Progenitor cell of endocrine pancreas (in vitro differentiated cells): ENCODE results near the gene GATD1. TPM values are rescaled to one million over a fixed set of nuclear protein-coding genes. Genes with fewer than 3 reads are reported as not detected.
A peak's percentile ranks its signal among the peaks of the same experiment; 100 is the strongest.
"Not testable (repeated sequence)": the region's sequence is repeated elsewhere in the genome, so short reads cannot be mapped to it uniquely, and the experiment has no call there.

ENCODE experiments used
- DNase-seq: peaks from one replicate; pipeline ENCODE4 v3.0.0; 2021; ENCODE audit warnings: low spot score; ENCODE audit not compliant: unreplicated experiment
- H3K27ac Mint-ChIP-seq: 2 replicates; pipeline ENCODE4 v1.8.0; 2021; ENCODE audit warnings: mild to moderate bottlenecking, moderate library complexity, mixed read lengths
- H3K27me3 Mint-ChIP-seq: 2 replicates; pipeline ENCODE4 v1.8.0; 2021; ENCODE audit warnings: mixed read lengths
- H3K36me3 Mint-ChIP-seq: 2 replicates; pipeline ENCODE4 v1.8.0; 2022; ENCODE audit warnings: mixed read lengths; ENCODE audit not compliant: insufficient read depth
- H3K4me1 Mint-ChIP-seq: 2 replicates; pipeline ENCODE4 v1.8.0; 2021; ENCODE audit warnings: low read depth, mixed read lengths
- H3K4me3 Mint-ChIP-seq: 2 replicates; pipeline ENCODE4 v1.8.0; 2021; ENCODE audit warnings: low read depth, mild to moderate bottlenecking, moderate library complexity, mixed read lengths
- H3K9me3 Mint-ChIP-seq: 2 replicates; pipeline ENCODE4 v1.8.0; 2021; ENCODE audit warnings: low read depth, mixed read lengths
- total RNA-seq: library from RNA; stranded (reverse); gene quantifications from 2 replicates; pipeline ENCODE4 v1.2.1, GENCODE V29; 2021
- TF ChIP-seq, protein P1 (sequence below): fragments of 200-600 bp; sonication (generic); IDR thresholded peaks from one replicate; pipeline ENCODE4 v1.5.0; 2021; ENCODE audit warnings: antibody characterized with exemption, mild to moderate bottlenecking; ENCODE audit not compliant: unreplicated experiment

GATD1 gene
- total RNA-seq, 1 donor from 2014 or later, result 74.1 TPM

DNA sequence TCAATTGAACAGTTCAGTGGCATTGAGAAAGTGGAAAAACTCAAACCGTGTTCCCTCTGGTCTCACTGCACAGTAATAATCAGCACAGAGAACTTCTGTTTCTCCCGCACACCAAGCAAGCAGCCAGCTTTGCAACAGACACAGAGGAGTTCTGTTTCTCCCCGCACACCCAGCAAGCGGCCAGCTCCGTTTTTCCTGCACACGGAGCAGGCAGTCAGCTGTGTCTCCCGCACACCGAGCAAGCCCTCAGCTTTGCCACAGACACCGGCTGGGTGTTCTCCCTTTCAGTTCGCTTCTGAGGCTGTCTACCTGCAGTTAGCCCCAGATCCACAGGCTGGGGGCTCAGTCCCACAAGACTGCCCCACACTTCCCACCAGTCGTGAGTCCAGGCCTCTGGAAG, 39.9 kb downstream of the GATD1 start:
- Mint-ChIP-seq H3K36me3 (peaks cover 5% of the 10 kb centered on the region), H3K27me3 (peaks cover 4% of the 10 kb centered on the region), H3K27ac (peak overlapping the region; percentile 31), H3K4me3 (no peak overlapping the region), H3K9me3 (no peaks in the 10 kb centered on the region), H3K4me1 (peaks cover 4% of the 10 kb centered on the region)
- no peak for DNase-seq
- TF ChIP-seq, protein P1, sequence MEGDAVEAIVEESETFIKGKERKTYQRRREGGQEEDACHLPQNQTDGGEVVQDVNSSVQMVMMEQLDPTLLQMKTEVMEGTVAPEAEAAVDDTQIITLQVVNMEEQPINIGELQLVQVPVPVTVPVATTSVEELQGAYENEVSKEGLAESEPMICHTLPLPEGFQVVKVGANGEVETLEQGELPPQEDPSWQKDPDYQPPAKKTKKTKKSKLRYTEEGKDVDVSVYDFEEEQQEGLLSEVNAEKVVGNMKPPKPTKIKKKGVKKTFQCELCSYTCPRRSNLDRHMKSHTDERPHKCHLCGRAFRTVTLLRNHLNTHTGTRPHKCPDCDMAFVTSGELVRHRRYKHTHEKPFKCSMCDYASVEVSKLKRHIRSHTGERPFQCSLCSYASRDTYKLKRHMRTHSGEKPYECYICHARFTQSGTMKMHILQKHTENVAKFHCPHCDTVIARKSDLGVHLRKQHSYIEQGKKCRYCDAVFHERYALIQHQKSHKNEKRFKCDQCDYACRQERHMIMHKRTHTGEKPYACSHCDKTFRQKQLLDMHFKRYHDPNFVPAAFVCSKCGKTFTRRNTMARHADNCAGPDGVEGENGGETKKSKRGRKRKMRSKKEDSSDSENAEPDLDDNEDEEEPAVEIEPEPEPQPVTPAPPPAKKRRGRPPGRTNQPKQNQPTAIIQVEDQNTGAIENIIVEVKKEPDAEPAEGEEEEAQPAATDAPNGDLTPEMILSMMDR, result no peak

DNA sequence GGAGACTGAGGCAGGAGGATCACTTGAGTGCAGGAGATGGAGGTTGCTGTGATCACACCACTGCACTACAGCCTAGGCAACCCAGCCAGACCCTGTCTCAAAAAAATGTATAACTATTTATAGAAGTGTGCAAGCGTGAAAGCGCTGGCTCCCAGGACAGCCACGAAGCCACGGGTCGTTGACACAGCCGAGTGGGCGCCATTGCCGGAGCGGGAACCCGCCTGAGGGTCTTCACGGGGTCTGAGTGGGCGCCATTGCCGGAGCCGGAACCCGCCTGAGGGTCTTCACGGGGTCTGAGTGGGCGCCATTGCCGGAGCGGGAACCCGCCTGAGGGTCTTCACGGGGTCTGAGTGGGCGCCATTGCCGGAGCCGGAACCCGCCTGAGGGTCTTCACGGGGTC, 42.7 kb downstream of the GATD1 start:
- not testable (repeated sequence) for DNase-seq, H3K9me3 Mint-ChIP-seq, H3K27me3 Mint-ChIP-seq, H3K4me3 Mint-ChIP-seq, H3K36me3 Mint-ChIP-seq, H3K4me1 Mint-ChIP-seq
- peak overlapping the region; percentile 87 for H3K27ac Mint-ChIP-seq

DNA sequence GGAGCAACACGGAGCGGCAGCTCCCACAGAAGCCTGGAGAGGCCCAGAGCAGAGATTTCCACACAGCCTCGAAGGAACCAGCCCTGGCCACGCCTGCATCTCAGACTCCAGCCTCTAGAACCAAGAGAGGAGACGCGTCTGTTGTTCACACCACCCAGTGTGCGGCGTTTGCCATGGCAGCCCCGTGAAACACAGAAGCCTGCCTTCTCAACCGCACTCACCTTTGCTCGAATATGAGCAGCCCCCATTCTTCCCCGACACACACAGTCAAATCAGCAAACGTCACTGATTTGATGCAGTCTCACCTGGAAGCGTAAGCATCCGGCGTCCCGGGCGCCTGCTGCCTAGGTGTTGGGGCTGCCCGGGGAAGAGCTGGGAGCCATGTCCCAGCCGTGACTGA, 44.2 kb downstream of the GATD1 start:
- Mint-ChIP-seq H3K4me1 (peaks cover 4% of the 10 kb centered on the region), H3K27ac (no peak overlapping the region), H3K36me3 (peaks cover 5% of the 10 kb centered on the region), H3K27me3 (peaks cover 3% of the 10 kb centered on the region), H3K4me3 (no peak overlapping the region), H3K9me3 (no peaks in the 10 kb centered on the region)
- TF ChIP-seq, protein P1, result no peak
- DNase-seq, result no peak

DNA sequence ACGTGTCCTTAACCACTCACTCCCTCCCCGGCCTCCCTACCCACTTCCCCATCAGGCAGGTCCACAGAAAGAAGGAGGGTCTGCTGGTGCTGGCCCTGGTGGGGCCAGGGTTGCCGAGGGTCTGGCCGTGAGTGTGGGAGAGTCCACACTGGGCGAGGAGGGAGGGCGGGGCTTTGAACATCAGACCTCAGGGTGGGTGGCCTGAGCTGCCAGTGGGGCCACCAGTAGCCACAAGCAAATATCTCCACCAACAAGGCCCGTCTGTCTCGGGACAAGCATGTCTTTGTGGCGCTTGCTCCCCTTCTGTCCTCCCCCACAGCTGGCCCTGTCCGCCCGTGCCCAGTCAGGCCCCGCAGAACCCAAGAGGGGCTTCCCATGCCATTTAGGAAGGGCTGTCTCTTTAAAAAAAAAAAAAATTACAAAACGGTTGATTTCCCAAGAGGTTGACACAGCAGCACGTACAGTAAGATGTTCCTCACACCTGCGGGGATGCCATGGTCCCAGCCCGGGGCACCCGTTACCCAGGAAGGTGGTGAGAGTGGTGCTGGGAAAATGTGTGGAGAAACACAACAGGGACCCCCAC, 47.7 kb downstream of the GATD1 start:
- no peak for DNase-seq
- peaks cover 2% of the 10 kb centered on the region for H3K36me3 Mint-ChIP-seq
- peaks cover 4% of the 10 kb centered on the region for H3K27me3 Mint-ChIP-seq
- TF ChIP-seq, protein P1, result no peak
- H3K4me1 Mint-ChIP-seq, result no peaks in the 10 kb centered on the region
- no peaks in the 10 kb centered on the region for H3K9me3 Mint-ChIP-seq
- no peak overlapping the region for H3K4me3 Mint-ChIP-seq
- no peak overlapping the region for H3K27ac Mint-ChIP-seq

DNA sequence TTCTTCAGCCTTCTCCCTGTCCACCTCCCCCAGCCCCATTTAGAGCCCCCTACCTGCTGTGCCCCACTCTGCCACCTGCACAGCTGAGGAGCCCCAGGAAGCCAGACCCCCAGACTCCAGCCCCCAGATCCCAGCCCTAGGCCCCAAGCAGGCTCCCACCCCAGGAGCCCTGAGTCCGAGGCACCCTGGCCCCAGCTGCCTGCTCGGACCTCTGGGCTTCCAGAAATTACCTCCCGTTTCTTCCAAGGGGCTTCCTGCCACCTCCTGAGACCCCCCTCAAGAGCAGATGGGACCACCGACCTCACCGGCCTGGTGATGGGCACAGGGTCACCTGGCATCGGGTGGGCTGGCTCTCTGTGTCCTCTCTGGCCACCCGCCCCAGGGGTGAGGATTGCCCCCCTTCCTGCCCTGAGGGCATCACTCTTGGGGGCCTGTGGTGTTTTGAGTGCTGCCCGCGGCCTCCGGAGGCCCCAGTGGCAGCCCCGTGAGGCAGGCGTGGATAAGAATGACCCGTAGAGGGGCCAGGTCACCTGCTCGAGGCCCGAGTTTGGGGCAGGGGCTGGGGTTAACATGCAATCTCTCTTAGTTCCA, 48.3 kb downstream of the GATD1 start:
- peaks cover 6% of the 10 kb centered on the region for H3K27me3 Mint-ChIP-seq
- no peak overlapping the region for H3K4me3 Mint-ChIP-seq
- TF ChIP-seq, protein P1, result no peak
- DNase-seq, result no peak
- H3K27ac Mint-ChIP-seq, result no peak overlapping the region
- no peaks in the 10 kb centered on the region for H3K9me3 Mint-ChIP-seq
- H3K36me3 Mint-ChIP-seq, result no peaks in the 10 kb centered on the region
- no peaks in the 10 kb centered on the region for H3K4me1 Mint-ChIP-seq
